Vagina (tissue), 2 donors: Measurements from ENCODE around the gene P3H1.

ENCODE experiments used
- CTCF ChIP-seq, 3 experiments: fragments of 450-650 bp in 2 of 3; fragments of 200-600 bp in 1 of 3; sonication (generic) in 1 of 3; IDR thresholded peaks; one replicate each; pipeline ENCODE4 v1.5.1; 2017 to 2019; ENCODE audit warnings: antibody characterized with exemption in 3 of 3, mild to moderate bottlenecking in 2 of 3, moderate library complexity in 2 of 3
- POLR2A ChIP-seq, 2 donors: fragments of 450-650 bp; IDR thresholded peaks; one replicate each; pipeline ENCODE4 v1.6.1; 2017; ENCODE audit warnings: antibody characterized with exemption in 2 of 2, mild to moderate bottlenecking in 2 of 2, moderate library complexity in 2 of 2
- POLR2AphosphoS5 ChIP-seq, 2 donors: sonication (generic); formaldehyde crosslinking; IDR thresholded peaks; one replicate each; pipeline ENCODE4 v1.9.0; 2017; ENCODE audit warnings: antibody characterized with exemption in 2 of 2, mild to moderate bottlenecking in 2 of 2, low read depth in 1 of 2; ENCODE audit not compliant: insufficient read depth in 1 of 2

GRCh38 chr1:42801832-42802473 is 35.1 kb upstream of the P3H1 start:
- TF ChIP-seq POLR2A (IDR thresholded peaks at IDR 0.05) (no peak), CTCF (IDR thresholded peaks at IDR 0.05) (no peak), POLR2AphosphoS5 (IDR thresholded peaks at IDR 0.05; ENCODE audit: insufficient read depth in 1 of 2, low read depth in 1 of 2) (no peak)
